ENCODE measurements around the gene OSBPL2.

- TF ChIP-seq CTCF (IDR thresholded peaks at IDR 0.05) = no peak
- TF ChIP-seq POLR2A (IDR thresholded peaks at IDR 0.05) = no peak
Observed at GRCh38 chr20:62332989-62333819, 94.9 kb downstream of the OSBPL2 start.

Measured in testis (tissue), 2 donors.